SHP77 treated with DMSO at 0.1 percent for 48 hours (cell line): Measurements from ENCODE around the gene F8.
"Not testable (repeated sequence)": the region's sequence is repeated elsewhere in the genome, so short reads cannot be mapped to it uniquely, and the experiment has no call there.

Experiments used
- DNase-seq: peaks from one replicate; lab custom pipeline; 2025; lab: John Stamatoyannopoulos, UW

The F8 gene

GRCh38 chrX:154986826-154987575 lies 35.5 kb downstream of the F8 start:
- no peak for DNase-seq

- no peak for DNase-seq
Observed at GRCh38 chrX:154981116-154981411, 41.5 kb downstream of the F8 start.

- peak; percentile 24 for DNase-seq
Observed at GRCh38 chrX:154980330-154981115, 42.0 kb downstream of the F8 start.

DNA sequence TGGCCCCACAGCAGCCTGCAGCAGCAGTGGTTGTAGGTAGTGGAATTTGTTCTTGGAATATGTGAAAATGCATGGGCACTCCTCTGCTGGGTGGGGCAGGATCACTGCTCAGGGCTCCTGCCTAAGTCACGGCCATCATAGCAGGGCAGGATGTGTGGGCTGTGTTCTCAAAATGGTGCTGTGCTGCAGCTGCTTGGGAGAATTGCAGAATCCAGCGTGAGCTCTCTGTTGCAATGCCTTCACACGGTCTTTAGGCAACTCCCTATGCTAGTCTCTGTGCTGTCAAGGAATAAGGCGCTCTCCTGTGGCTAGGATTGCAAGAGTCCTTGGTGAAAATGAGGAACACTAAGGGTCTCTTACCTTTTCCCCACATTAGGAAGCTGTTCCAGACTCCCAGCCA lies 42.9 kb downstream of the F8 start:
- DNase-seq, result no peak

DNA sequence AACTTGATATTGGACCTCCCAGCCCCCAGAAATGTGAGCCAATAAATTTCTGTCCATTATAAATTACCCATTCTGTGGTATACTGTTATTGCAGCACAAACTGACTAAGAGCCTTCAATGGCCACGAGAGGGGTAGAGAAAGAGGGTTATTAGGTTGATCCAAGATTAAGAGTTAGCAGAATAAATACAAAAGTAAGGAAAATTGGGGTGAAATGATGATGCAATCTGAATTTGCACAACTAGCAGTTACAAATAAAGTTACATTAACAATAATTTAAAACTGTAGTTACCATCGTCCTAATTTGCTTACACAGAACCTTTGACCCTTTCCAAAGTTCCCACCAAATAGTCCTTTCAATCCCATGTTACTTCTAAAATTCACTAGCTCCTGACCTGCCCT lies 54.2 kb downstream of the F8 start:
- DNase-seq, result no peak

- no peak for DNase-seq
Observed at GRCh38 chrX:154967603-154968002, 54.9 kb downstream of the F8 start.

GRCh38 chrX:154961947-154962346 lies 60.6 kb downstream of the F8 start:
- DNase-seq, result no peak

DNA sequence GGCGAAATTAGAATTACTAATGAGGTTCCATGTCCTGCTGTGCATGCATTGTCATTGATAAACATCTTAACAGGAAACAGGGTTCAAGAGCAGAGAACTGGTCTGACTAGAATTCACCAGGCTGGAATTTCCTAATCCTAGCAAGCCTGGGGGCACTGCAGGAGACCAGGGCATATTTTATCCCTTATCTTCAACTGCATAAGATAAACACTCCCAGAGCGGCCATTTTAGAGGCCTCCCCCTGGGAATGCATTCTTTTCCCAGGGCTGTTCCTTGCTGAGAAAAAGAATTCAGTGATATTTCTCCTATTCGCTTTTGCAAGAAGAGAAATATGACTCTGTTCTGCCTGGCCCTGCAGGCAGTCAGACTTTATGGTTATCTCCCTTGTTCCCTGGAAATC lies 66.7 kb downstream of the F8 start:
- DNase-seq, result not testable (repeated sequence)

DNA sequence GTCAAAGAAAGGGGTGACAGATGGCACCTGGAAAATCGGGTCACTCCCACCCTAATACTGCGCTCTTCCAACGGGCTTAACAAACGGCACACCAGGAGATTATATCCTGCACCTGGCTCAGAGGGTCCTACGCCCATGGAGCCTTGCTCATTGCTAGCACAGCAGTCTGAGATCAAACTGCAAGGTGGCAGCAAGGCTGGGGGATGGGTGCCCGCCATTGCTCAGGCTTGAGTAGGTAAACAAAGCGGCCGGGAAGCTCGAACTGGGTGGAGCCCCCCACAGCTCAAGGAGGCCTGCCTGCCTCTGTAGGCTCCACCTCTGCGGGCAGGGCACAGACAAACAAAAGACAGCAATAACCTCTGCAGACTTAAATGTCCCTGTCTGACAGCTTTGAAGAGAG lies 83.3 kb downstream of the F8 start:
- not testable (repeated sequence) for DNase-seq

- not testable (repeated sequence) for DNase-seq
Observed at GRCh38 chrX:154924771-154925170, 97.8 kb downstream of the F8 start.

- peak; percentile 30 for DNase-seq
Observed at GRCh38 chrX:154918060-154918483, 104.5 kb downstream of the F8 start.

DNA sequence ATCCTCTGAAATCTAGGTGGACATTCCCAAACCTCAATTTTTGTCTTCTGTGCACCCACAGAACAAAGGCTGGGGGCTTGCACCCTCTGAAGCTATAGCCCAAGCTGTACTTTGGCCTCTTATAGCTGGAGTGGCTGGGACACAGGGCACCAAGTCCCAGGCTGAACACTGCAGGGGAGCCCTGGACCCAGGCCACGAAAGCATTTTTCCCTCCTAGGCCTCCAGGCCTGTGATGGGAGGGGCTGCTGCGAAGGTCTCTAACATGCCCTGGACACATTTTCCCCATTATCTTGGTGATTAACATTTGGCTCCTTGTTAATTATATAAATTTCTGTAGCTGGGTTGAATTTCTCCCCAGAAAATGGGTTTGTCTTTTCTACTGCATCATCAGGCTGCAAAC lies 108.5 kb downstream of the F8 start:
- DNase-seq, result no peak

GRCh38 chrX:154910528-154910927 lies 112.0 kb downstream of the F8 start:
- DNase-seq, result not testable (repeated sequence)

DNA sequence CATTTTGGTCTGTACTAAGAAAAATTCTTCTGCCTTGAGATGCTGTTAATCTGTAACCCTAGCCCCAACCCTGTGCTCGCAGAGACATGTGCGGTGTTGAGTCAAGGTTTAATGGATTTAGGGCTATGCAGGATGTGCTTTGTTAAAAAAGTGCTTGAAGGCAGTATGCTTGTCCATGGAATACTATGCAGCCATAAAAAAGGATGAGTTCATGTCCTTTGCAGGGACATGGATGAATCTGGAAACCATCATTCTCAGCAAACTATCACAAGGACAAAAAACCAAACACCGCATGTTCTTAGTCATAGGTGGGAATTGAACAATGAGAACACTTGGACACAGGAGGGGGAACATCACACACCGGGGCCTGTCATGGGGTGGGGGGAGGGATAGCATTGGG lies 112.5 kb downstream of the F8 start:
- DNase-seq, result not testable (repeated sequence)

- no peak for DNase-seq
Observed at GRCh38 chrX:154908821-154909220, 113.7 kb downstream of the F8 start.

GRCh38 chrX:154902408-154902807 lies 120.1 kb downstream of the F8 start:
- no peak for DNase-seq

DNA sequence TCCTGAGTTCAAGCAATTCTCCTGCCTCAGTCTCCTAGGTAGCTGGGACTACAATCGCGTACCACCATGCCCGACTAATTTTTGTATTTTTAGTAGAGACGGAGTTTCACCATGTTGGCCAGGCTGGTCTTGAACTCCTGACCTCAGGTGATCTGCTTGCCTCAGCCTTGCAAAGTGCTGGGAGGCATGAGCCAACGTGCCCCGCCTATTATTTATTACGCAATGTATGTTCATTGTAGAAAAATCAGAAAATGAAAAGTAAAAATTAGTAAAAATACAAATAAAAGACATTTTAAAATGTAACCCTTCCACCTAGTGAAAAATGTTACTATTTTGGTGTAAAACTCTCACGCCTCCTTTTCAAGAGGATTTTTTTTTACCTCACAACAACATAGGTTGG lies 122.2 kb downstream of the F8 start:
- DNase-seq, result no peak

DNA sequence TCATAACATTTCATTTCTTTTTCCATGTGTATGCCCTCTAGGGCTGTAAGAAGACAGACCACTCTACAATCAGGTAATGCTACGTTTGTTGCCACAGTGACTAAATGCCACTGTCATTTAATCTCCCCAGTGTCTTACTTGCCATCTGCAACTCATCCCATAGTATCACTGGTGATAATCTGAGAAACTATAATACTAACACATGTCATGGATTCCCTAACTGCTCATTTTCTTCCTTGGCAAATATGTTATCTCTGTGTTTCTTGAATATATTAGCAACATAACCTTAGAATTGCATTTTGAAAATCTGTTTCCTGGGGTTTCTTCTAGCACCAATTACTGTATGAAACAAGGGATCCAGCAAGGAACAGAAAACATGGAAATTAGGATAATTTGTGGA lies 130.2 kb downstream of the F8 start:
- no peak for DNase-seq

DNA sequence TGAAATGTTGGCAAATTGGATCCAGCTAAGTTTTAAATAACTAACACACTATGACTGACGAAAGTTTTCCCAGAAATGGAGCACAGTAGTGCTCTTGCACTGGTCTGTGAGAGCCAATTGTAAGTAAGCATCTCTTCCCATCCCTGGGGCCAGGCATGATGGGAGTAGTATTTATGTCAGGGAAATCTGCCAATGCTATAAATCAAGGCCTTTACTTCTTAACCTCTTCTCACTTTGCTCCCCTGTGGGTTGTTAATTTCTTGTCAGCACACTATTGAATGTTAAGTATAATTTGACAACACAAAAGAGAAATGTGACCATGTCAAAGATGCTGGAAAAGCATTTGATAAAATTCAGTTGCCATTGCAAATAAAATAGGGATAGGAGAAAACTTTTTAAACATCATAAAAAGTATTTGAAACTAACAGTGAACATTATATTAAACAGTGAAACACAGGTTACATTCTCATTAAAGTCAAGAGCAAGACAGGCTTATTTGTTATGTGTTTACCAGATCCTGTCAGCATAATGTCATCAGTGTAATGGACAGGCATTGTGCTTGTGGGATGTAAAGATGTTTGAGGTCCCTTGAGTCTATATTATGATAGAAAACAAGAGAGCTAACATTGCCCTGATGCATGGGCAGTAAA lies 131.4 kb downstream of the F8 start:
- DNase-seq, result no peak

GRCh38 chrX:154886789-154887221 lies 135.7 kb downstream of the F8 start:
- not testable (repeated sequence) for DNase-seq

DNA sequence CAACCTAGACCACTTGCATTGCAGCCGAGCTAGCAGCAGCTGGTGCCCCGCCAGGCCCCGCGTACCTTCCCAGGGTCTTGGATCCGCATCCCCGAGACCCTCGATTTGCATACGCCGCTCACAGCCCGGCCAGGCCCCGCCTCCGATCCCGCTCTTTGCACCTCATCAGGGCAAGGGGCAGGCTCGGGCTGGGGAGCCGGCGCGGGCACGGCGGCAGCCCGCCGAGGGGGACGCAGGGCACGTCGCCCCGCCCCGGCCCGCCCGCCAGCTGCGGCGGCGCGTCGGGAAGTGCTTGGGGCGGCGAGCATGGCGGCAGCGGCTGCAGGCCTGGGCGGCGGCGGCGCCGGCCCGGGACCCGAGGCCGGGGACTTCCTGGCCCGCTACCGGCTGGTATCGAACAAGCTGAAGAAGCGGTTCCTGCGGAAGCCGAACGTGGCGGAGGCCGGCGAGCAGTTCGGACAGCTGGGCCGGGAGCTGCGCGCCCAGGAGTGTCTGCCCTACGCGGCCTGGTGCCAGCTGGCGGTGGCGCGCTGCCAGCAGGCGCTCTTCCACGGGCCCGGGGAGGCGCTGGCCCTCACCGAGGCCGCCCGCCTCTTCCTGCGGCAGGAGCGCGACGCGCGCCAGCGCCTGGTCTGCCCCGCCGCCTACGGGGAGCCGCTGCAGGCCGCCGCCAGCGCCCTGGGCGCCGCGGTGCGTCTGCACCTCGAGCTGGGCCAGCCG lies 136.3 kb downstream of the F8 start, which contains the start of gene F8A1:
F8A1 (plus strand) TSS at position 287 of the 720 bp plus-strand sequence; CDS start at position 307, 20 bp downstream.
- DNase-seq, result not testable (repeated sequence)

DNA sequence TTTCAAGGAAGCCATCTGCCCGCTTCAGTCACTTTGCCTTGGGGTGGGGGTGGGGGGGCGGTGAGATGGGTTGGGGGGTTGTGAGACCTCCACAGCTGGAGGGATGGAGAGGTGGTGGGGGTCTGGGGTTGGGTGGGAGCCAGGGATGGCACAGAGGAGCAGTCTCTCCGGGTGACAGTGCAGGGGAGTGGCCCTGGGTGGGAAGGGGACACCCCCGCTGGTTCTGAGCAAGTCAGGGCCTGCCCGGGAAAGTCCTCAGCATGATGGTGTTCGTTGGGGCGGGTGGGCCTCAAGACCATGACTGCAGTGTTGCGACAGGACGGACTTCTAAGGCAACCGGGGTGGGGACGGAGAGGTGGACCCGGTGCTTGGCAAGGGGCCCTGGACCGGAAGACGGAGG lies 137.0 kb downstream of the F8 start:
- DNase-seq, result not testable (repeated sequence)
